ENCODE data around the gene CCL3.
"Not testable (repeated sequence)": the region's sequence is repeated elsewhere in the genome, so short reads cannot be mapped to it uniquely, and the experiment has no call there.

CCL3 gene

GRCh38 chr17:36085765-36086164, 4.2 kb downstream of the CCL3 start:
- DNase-seq: no peak

GRCh38 chr17:36083691-36084090, 6.3 kb downstream of the CCL3 start:
- not testable (repeated sequence) for DNase-seq

- DNase-seq: not testable (repeated sequence)
Measured at GRCh38 chr17:36082482-36083120, 7.3 kb downstream of the CCL3 start.

GRCh38 chr17:36081681-36082471, 8.1 kb downstream of the CCL3 start:
- DNase-seq: not testable (repeated sequence)

GRCh38 chr17:36074365-36074764, 15.6 kb downstream of the CCL3 start:
- no peak for DNase-seq

GRCh38 chr17:36072431-36073121, 17.4 kb downstream of the CCL3 start:
- DNase-seq: peak; percentile 50 to 77

GRCh38 chr17:36071751-36072150, 18.2 kb downstream of the CCL3 start:
- DNase-seq: no peak

GRCh38 chr17:36070427-36070826, 19.5 kb downstream of the CCL3 start:
- no peak for DNase-seq

GRCh38 chr17:36069136-36069535, 20.8 kb downstream of the CCL3 start:
- no peak for DNase-seq

- DNase-seq: no peak
Measured at GRCh38 chr17:36068524-36068923, 21.4 kb downstream of the CCL3 start.

GRCh38 chr17:36066365-36066985, 23.5 kb downstream of the CCL3 start:
- no peak for DNase-seq

- no peak for DNase-seq
Measured at GRCh38 chr17:36063786-36064541, 26.0 kb downstream of the CCL3 start, which contains the start of gene CCL18. Gene CCL18 (plus strand): TSS chr17:36064272. CDS start chr17:36064343, 71 bp downstream.

- no peak for DNase-seq
Measured at GRCh38 chr17:36060816-36061215, 29.1 kb downstream of the CCL3 start.

- DNase-seq: no peak
Measured at GRCh38 chr17:36059406-36059805, 30.5 kb downstream of the CCL3 start.

- DNase-seq: no peak
Measured at GRCh38 chr17:36057911-36058310, 32.0 kb downstream of the CCL3 start.

- DNase-seq: no peak
Measured at GRCh38 chr17:36055921-36056520, 33.9 kb downstream of the CCL3 start.

- DNase-seq: no peak
Measured at GRCh38 chr17:36055171-36055570, 34.8 kb downstream of the CCL3 start.

- no peak for DNase-seq
Measured at GRCh38 chr17:36049643-36050042, 40.3 kb downstream of the CCL3 start.

- DNase-seq: no peak
Measured at GRCh38 chr17:36048066-36048465, 41.9 kb downstream of the CCL3 start.

All from NCI-H526 (cell line).